K562 (cell line): ENCODE measurements around the gene PGS1.

ENCODE experiments used
- NCOA1 ChIP-seq: fragments of 450-650 bp; IDR thresholded peaks from 2 replicates; pipeline ENCODE4 v1.6.1; 2016; ENCODE audit warnings: low read depth
- POLR3G ChIP-seq: IDR thresholded peaks from 2 replicates; pipeline ENCODE4 v1.6.1; 2011; ENCODE audit not compliant: insufficient read length, insufficient replicate concordance; ENCODE audit errors: extremely low read depth
- SNRNP70 ChIP-seq: fragments of 200-400 bp; formaldehyde crosslinking; optimal IDR thresholded peaks from 2 replicates; pipeline ENCODE3; 2017; ENCODE audit warnings: low read depth, low read length
- ZNF146 ChIP-seq: IDR thresholded peaks from one replicate; pipeline ENCODE4 v1.6.1; 2018; ENCODE audit warnings: missing compliant biosample characterization; ENCODE audit not compliant: unreplicated experiment
- ZNF274 ChIP-seq: IDR thresholded peaks from 2 replicates; pipeline ENCODE4 v1.6.1; 2011; ENCODE audit warnings: low read depth, mild to moderate bottlenecking, low read length, moderate library complexity, borderline replicate concordance

- TF ChIP-seq POLR3G: no peak
- no peak for TF ChIP-seq NCOA1
- TF ChIP-seq SNRNP70: no peak
- TF ChIP-seq ZNF146 (CRISPR knock-in tag): no peak
- TF ChIP-seq ZNF274: no peak
These were observed 22.8 kb downstream of the PGS1 start for GRCh38 chr17:78401246-78401645.
